Putamen (tissue), 1 donor: ENCODE data around the gene ZDHHC13.

ENCODE experiments used
- DNase-seq: peaks from one replicate; pipeline ENCODE4 v3.0.0-alpha.2; 2016; ENCODE audit warnings: low spot score

ZDHHC13 gene

GRCh38 chr11:19168090-19168489 is 51.1 kb downstream of the ZDHHC13 start:
- no peak for DNase-seq

DNA sequence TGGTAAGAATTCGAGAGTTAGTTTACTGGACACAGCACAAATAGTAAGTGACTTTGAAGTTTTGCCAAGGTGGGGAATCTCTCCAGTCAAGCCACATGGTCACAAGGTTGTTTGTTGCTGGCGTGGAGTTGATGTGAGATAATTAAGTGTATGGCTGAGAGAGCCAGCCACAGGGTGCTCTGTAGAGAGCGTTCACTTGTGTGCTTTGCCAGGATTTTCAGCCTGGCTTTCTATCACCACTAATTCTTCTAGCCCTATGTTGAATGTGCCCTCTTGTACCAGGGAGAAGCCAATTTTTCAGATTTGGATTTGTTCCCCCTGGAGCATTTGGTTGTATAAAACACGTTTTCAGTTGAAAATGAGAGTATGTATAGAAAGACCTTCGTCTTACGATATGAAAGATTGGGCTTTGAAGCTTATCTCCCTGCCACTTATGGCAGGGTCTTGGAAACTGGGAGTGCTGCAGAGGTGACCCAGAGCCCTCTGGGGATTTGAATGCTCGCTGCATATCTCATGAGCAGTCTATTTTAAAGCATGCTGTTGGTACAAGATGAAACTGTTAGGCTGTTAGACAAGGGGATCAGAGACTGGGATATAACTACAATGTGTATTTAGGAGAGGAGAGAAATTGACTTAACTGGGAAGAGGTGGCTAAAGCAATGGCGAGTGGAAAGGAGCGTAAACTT is 56.2 kb downstream of the ZDHHC13 start:
- DNase-seq, result no peak

DNA sequence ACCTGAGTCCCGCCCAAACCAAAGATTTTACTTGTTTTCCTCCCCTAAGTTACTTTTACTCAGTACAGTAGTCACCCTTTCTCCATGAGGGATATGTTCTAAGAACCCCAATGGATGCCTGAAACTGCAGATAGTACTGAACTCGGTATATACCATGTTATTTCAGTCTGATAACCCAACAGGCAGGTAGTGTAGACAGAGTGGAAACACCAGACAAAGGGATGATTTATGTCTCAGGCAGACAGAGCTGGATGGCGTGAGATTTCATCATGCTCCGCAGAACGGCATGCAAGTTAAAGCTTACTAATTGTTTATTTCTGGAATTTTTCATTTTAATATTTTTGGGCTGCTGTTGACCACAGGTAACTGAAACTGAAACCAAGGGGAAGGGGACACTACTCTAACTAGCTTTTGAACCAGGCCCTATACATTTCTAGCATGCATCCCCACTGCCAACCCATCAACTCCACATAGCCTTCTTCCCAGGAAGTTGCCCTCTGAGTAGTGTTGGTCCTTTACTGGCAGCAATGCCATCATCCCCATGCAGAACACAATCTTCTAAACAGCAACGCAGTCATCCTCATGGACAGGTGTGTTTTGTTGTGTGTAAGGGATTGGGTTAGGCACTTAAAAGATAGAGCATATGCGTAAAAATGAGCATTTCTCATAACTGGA is 57.1 kb downstream of the ZDHHC13 start:
- DNase-seq, result no peak

- no peak for DNase-seq
These were observed 59.7 kb downstream of the ZDHHC13 start for GRCh38 chr11:19176629-19177186.

DNA sequence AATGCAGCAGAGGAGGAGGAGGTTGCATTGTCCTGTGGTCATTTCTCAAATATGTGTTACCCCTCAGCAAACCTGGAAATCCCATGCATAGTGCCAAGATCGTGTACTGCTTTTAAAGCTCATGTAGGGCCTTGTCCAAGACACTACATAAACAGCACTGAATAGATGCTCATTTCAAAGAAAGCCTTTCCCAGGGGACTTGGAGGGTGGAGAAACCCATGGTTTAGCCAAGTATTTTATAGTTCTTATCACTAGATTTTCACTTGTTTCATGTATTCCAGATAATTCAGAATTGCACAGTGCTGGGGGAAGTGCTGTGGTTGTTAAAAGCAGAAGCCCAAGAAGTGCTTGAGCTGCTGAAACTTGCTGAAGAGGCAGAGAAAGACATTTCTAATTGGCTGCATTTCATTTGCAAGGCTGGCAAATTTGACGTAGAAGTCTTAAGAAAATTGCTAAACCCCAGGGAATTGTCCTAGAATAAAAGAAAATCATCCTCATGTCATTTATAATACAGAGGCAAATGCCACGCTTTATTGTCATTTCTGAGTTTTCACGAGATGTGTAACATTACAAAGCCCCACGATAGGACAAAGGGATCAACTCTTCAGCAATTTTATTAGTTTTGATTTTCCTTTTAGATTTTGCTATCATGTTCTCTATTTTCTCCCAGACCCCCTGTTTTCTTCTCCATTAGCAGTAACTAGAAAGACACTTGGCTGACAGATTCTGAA is 64.7 kb downstream of the ZDHHC13 start:
- DNase-seq, result no peak

GRCh38 chr11:19183646-19184045 is 66.7 kb downstream of the ZDHHC13 start:
- DNase-seq, result no peak

DNA sequence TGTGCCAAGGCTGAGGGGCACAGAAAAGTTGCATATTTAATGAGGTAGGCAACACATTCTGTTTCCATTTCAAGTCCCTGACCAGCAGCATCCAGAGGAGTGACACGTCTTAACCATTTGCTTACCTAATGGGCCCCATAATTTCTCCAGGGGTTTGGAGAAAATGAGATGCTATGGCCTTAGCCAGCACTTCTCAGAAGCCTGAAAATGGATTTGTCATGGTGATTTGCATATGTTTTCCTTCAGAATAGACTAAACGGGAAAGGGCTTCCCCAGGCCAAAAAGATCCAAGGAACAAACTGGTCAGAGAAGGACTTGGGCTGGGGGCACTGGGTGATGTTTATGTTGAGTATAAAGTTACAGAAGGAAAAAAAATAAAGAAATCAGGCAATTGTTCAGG is 68.1 kb downstream of the ZDHHC13 start:
- DNase-seq, result no peak

- no peak for DNase-seq
These were observed 68.6 kb downstream of the ZDHHC13 start for GRCh38 chr11:19185516-19186052.

DNA sequence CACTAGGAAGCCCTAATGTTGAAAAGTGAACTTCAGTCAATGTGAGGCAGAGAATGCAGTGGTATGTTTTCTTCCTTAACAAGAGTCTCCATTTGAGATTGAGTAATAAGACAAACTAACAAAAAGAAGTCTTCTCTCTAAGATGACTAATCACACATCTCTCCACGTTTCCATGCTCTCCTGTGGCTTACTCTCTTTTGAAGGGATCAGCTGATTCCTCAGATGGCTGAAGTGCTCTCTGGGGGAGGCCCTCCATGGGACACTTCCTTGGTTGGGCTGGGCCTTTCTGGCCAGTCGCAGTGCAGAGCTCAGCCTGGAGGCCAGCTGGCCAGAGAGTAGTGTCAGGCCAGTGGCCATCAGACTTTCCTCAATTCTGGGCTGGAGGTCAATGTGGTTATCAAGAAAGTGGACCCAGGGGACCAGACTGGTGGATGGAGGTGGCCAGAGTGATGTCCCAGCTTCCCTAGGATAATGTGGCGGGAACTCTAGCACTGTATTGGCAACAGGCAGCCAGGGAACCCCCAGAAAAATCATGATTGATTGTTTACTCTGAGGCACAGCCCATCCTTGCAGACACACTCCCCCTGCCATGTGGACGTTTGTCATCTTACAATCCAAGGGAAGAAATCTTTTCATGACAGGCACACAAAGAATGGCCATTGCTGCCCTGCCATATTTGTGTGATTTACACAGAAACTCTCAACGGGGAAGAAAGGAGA is 70.3 kb downstream of the ZDHHC13 start:
- no peak for DNase-seq

DNA sequence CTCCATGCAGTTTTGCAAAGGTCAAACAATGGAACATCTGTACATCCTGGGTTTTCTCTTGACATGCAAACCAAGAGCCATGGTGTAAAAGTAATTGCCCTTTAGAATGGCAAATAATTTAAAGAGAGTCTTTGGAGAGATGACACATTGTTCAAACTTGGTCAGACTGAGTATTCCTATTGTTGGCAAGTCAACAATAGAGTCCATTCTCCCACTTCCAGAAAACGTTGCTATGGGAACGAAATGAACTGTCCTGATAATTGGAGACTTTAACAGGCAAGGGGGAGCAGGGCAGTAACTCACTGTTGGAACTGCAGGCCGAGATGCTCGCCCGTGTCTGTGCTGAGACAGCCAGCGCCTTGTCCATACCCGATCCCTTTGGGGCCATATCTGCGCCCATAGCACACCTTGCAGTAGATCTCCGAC is 70.9 kb downstream of the ZDHHC13 start:
- DNase-seq, result peak; percentile 81

DNA sequence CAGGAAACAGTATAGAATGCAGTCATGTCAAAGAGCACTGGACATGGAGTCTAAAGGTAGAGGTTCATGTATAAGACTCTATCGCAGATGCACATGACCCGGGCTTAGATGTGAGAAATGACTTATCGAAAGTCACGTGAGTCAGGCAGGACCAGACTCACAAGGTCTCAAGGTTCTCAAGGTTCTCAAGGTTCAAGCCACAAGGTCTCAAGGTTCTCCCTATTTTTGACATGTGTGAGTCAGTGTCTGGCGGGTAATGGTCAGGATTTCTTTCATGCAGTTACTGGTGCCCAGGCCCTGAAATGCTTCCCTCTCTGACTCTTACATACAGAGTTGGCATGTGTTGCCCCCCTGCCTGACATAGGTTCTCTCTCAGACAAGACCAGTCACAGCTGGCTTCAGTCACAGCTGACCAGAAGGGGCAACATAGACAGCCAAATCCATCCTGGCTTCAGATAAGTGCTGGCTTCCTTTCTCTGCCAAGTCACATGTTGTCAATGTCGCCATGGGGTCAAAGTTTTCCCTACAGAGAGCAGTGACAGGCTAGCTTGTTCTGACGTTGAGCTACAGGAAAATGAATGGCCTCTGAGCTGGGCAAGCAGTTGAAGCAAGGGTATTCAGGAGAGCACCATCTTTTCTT is 74.7 kb downstream of the ZDHHC13 start:
- no peak for DNase-seq

DNA sequence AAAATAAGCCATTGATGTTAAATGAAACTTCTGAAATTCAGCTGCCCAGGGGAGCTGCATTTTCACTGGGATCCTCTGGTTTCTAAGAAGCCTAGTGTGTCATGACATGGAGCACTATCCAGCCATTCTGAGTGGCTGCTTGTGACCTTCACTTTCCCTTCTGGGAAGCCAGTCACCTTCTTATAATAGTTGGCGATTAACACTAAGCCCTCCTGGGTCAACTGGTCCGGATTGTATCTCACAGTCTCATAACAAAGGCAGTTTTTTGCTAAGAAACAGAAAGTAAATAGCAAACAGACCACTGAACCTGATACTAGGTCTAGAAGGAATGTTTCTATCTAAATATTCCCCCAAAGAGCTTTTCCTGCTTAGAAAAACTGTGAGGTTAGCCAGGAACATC is 76.9 kb downstream of the ZDHHC13 start:
- no peak for DNase-seq

- no peak for DNase-seq
These were observed 77.8 kb downstream of the ZDHHC13 start for GRCh38 chr11:19194620-19195308.

DNA sequence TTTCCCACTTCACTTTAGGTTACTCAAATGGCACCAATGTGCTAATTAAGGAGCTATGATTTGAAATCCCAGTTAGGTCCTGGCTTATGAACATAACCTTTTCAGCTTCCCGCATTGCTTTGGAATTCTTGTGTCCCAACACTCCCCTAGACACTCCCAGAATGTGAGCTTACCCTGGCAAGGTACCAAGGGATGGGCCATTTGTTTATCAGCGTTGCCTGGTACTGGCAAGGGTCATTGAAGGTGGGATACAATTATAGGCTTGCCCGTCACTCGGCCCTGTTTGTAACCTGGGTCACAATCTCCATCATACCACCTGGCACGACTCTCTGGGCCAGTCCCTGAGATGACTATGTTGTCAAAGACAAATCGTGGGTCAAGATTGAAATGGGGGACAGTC is 79.5 kb downstream of the ZDHHC13 start:
- DNase-seq, result no peak

GRCh38 chr11:19199048-19199447 is 82.1 kb downstream of the ZDHHC13 start:
- no peak for DNase-seq

- DNase-seq, result no peak
These were observed 82.8 kb downstream of the ZDHHC13 start for GRCh38 chr11:19199771-19200170.

- no peak for DNase-seq
These were observed 83.6 kb downstream of the ZDHHC13 start for GRCh38 chr11:19200410-19201201.

DNA sequence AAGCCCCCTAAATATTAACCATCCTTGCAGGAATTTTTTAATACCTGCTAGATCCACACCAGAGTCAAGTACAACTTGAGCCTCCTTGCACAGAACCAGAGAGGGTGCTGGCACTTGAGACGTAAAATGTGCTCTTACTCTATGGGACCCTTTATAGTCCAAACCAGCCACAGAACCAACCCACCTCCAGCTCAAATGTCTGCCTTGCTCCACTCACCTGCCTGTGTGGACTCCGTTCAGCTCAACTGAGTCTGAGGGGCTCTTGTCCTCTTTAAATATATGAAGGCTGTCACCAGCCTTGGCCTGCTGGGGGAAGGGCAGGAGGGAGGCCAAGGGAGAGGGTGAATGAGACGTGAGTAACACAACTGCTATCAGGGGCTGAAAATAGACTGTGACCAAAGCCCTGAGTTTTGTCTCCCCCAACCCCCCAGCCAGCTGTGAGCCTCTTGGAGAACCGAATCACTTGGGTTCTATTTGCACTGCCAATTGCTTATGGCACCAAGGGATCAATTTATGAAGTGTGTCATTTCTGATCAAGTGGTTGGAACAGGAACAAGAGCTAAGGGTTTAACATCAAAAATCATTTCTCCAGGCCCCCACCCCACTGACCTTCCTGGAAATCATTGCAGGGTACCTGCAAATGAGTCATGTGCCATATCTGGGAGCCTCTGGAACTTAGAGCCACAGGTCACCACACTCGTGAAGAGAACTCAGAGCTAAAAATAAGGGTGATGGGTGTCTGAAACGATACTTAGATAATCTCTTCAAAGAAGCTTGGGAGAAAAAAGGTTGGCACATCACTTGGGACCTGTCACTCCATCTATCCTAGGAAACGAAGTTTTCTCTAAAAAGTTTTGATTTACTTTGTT is 85.0 kb downstream of the ZDHHC13 start, which contains the start of gene CSRP3:
Gene CSRP3 (minus strand): TSS at position 247 of the 869 bp plus-strand sequence. CDS start 9,535 bp downstream, outside the sequence.
- DNase-seq, result no peak

GRCh38 chr11:19204836-19205235 is 87.9 kb downstream of the ZDHHC13 start:
- DNase-seq, result no peak
